Hematopoietic multipotent progenitor cell (in vitro differentiated cells): Measurements from ENCODE around the gene C14orf93. TPM values are rescaled to one million over a fixed set of nuclear protein-coding genes. Genes with fewer than 3 reads are reported as not detected.
A peak's percentile ranks its signal among the peaks of the same experiment; 100 is the strongest.

Experiments used
- DNase-seq, 3 donors: peaks; one replicate each; pipeline ENCODE4 v3.0.0-alpha.2; 2011 to 2015; ENCODE audit warnings: low read depth in 2 of 3, low spot score in 2 of 3
- total RNA-seq: library from RNA; depleted of rRNA; stranded (reverse); fragments of >200 nt; gene quantifications from one replicate; pipeline ENCODE4 v1.2.3, GENCODE V29; 2012

The C14orf93 gene
- total RNA-seq, 1 donor, result 29.9 TPM

DNA sequence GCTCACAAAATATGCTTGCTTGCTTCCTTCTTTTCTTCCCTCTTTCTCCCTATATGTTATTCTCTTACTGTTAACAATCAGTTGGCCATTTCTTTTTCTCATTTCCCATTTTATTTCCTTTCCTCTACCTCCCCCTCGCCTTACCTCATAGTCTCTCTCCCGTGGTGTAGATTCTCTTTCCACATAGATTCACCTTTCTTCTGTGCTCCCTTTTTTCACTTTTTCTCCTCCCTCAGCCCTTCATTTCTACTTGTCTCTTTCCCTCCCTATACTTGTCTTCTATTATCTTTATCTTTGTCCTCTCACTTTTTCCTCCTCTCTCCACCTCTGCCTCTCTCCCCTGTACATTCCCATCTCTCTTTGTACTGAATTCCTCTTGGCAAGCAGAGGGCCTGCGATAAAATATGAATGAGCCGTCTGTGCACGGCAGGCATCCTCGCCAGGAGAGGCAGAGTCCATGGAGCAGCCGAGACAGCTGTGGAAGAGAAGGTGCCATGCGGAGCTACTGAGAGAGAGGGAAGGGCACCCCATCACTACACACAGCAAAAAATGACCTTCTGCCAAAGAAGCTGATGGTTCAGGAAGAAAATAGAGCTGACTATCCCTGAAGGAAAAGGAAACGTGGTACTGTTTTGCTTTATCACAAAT, 12.1 kb downstream of the C14orf93 start:
- DNase-seq, result no peak

- DNase-seq, result no peak
These were observed 12.9 kb downstream of the C14orf93 start for GRCh38 chr14:22996768-22997654.

- no peak for DNase-seq
These were observed 13.9 kb downstream of the C14orf93 start for GRCh38 chr14:22995889-22996625.

GRCh38 chr14:22994762-22995275, 15.1 kb downstream of the C14orf93 start:
- peak in 2 of 3 donors; percentile 42 to 65 for DNase-seq

DNA sequence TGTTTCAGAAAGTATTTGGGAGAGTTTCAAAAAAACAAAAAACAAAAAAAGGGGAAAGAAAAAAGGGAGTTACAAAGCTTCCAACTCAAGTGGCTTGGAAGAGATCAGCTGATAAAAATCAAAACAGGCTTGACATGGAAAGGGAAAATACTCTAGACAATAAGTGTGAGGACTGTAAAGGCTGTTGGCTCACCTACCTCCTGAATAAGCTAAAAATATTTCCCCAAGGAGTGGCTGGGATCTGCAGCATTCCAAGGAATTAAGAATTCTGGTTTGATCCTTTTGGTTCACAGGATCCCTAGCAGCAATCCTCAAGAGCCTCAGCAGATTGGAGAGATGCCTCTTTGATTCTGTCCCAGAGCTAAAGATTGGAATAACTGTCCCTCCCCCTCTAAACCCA, 16.4 kb downstream of the C14orf93 start:
- no peak for DNase-seq

- no peak for DNase-seq
These were observed 18.1 kb downstream of the C14orf93 start for GRCh38 chr14:22991852-22992251.

DNA sequence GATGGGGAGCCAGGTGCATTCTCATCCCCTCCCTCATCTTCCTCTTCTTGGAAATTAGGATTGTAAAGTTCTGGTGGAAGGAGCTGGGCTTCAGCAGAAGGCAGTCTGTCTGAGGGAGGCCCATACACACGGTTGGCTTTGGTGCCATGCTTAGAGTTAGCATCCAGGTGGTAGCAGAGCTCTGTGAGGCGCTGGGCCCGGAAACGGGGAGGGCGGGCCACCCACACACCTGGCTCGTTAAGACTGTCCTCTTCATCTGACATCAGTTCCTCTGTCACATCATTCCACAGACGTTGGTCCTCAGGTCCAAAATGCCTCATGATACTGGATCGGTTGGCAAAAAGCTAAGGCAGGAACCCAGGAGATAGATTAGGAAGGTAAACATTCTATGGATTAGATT, 22.7 kb downstream of the C14orf93 start:
- no peak for DNase-seq

- peak; percentile 74 to 91 (median 78) for DNase-seq
These were observed 23.4 kb downstream of the C14orf93 start for GRCh38 chr14:22986508-22987054.

- no peak for DNase-seq
These were observed 23.9 kb downstream of the C14orf93 start for GRCh38 chr14:22985894-22986507.

- DNase-seq, result no peak
These were observed 24.8 kb downstream of the C14orf93 start for GRCh38 chr14:22984959-22985658.

DNA sequence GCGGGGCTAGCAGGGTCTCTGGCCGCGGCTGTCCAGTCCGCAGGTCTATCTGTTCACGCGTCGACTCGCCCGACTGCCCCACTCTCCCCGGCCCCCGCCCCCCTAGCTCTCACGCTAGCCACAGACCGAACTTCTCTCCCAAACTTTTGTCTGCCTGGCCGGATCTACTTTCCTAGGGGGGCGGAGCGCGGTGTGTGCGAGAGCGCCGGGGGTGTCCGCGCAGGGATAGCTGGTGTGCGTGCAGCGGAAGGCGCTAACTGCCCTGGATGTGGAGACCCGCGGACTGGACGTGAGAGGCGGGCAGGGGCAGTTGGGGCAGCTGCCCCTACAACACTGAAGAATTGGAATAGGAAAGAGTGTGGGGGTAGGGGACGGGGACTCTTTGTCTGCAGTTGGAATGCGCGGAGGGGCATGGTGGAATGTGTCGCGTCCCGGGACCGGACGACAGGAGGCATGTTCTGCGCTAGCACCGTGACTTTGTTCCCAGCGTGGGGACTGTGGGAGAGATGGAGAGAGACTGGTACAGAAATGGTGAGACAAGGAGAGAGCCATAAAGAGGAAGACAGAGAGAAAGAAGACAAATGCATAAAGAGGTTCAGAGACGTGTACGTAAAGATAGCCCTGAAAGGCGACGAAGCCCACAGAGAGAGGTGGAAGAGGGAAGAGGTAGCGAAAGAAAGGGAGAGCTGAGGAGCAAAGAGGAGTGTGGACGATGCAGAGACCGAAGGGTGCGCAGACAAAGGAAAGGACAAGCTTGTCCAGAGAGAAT, 27.3 kb downstream of the C14orf93 start, which contains the start of gene AJUBA:
Gene AJUBA (minus strand): TSS at position 75 of the 769 bp plus-strand sequence. CDS start 285 bp downstream, outside the sequence.
- DNase-seq, result peak in 2 of 3 donors; percentile 82 to 84

DNA sequence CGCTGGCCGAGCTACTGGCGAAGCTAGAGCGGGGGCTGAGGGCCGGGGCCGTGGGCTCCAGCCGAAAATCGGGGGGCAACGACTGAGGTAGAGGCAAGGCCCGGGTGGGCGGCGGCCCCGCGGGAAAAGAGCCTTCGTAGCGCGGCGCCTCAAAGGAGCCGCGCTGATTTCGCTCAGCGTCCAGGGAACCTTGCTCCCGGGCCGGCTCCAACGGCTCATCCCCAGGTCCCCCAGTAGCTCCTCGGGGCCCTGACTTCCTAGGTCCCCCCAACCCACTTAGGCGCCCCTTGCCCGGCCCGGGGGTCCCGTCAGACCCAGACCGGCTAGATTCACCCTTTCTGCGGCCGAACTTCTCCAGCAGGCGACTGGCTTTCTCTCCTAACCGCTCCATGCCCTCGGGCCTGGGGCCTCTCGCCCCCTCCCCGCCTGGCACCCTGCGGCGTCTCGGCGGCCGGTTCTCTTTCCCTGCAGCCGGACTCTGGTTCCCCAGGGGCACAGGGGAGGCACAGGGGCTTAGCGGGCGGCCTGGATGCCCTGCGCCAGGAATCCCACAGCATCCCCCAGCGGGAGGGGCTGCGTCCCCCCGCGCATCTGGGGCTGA, 28.0 kb downstream of the C14orf93 start:
- no peak for DNase-seq

DNA sequence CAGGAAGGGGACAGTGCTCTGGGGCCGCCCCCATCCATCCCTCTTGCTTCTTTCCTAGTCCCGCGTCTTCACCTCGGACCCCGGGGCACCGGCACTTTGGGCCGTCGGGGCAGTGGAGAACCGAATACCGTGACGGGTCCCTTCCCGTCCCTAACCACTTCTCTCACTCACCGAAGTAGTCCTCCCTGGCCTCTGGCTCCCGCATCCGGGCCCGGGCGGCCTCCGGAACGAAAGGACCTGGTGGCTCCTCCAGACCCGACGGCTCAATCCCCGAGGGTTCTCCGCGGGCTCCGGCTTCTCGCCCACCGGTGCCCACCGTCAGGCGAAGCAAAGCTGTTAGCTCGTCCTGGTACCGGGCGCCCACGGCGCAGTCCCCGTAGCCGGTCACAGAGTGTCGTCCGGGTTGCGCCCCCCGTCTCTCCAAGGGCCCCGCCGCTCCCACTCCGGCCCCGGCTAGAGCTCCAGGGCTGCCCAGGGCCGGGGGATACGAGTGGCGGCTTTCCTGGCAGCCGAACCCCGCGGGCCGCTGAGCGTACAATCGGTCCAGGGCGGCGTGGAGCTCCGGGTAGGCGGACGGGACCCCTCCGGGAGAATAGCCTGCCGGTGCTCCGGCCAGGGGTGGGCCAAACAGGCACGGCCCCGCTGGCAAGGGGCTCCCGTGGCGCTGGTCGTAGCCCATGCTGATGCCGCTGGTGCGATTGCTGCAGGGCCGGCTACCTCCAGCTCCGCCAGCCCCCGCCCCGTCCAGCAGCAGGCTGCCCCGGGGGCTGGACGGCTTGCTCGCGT, 28.7 kb downstream of the C14orf93 start:
- DNase-seq, result no peak

DNA sequence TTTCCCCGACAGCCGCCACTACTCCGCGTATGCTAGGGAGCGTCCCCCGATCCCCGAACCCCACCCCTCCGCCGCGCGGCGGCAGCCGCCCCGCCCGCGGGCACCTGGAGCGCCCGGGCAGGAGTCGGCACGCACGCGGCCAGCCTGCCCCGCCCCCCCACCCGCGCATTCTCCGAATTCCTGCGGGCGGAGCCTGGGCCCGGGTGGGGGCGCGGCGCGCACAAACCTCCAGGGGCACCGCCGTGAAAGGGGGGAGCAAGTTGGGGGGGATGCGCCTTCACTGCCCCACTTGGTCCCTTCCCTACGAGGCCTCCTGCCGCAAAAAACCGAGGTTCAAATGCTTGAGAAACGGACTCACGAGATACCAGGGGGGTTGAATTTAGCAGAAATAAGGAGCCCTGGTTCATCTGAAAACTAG, 29.3 kb downstream of the C14orf93 start:
- peak in 1 of 3 donors; percentile 21 for DNase-seq

GRCh38 chr14:22979748-22980392, 30.1 kb downstream of the C14orf93 start:
- no peak for DNase-seq

DNA sequence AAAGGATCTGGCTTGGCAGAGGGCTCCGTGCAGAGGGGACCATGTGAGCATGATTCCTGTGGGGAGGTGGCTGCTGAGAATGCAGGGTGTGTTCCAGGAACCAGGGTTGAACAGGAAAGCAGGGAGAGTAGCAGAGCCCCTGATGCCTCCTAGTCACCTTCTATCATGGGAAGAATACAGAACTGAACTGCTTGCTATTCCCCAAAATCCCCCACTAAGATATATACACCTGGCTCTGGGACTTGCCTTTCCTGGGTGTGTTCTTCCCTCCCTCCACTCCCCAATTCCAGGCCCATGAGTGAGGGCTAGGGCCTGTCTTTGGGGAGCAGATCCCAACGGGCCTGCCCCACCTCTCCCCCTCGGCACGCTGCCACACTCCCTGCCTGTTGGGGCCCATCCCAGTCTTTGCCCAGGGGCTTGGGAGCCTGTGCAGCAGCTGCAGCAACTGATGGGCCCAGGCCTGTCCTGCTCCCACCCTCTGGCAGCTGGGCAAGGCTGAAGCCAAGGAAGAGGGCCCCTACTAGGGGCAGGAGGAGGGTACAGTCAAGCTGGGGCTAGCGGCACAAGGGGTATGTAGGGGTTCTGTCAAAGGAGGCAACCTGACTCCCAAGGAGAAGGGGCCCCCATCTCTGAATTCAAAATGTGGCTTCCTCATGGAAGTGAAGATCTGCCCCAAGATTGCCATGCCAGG, 30.8 kb downstream of the C14orf93 start:
- no peak for DNase-seq

GRCh38 chr14:22978487-22978837, 31.5 kb downstream of the C14orf93 start:
- no peak for DNase-seq
